Omental fat pad (tissue), 4 donors: ENCODE data around the gene OR2L8. TPM values are rescaled to one million over a fixed set of nuclear protein-coding genes. Genes with fewer than 3 reads are reported as not detected.

Source experiments
- ATAC-seq: fragments of 150-250 bp; one replicate; pipeline ENCODE4 v1.9.1; 2016; ENCODE audit warnings: mild to moderate bottlenecking, moderate library complexity; ENCODE audit not compliant: low FRiP score
- DNase-seq: peaks from one replicate; pipeline ENCODE4 v3.0.0-alpha.2; 2019; ENCODE audit warnings: low spot score
- CTCF ChIP-seq, 3 donors: fragments of 450-650 bp; IDR thresholded peaks; one replicate each; pipeline ENCODE4 v1.5.1; 2016 to 2017; ENCODE audit warnings: antibody characterized with exemption in 3 of 3, mild to moderate bottlenecking in 3 of 3, moderate library complexity in 2 of 3
- total RNA-seq, 4 donors: library from RNA; depleted of rRNA; stranded (reverse); fragments of >200 nt; gene quantifications; one replicate each; pipeline ENCODE4 v1.1.0, GENCODE V29; 2016

Gene OR2L8
- total RNA-seq, 4 donors from 2014 or later, result not detected

GRCh38 chr1:247942624-247943023, 6.0 kb upstream of the OR2L8 start:
- DNase-seq, result no peak
- ATAC-seq, result no peak
- TF ChIP-seq CTCF (IDR thresholded peaks at IDR 0.05), result no peak

GRCh38 chr1:247953408-247953807, 4.8 kb downstream of the OR2L8 start:
- DNase-seq (no peak), ATAC-seq (no peak)
- TF ChIP-seq CTCF (IDR thresholded peaks at IDR 0.05), result no peak

GRCh38 chr1:247961791-247962190, 13.1 kb downstream of the OR2L8 start:
- no peak for TF ChIP-seq CTCF (IDR thresholded peaks at IDR 0.05)
- ATAC-seq (no peak), DNase-seq (no peak)

GRCh38 chr1:247962911-247963588, 14.4 kb downstream of the OR2L8 start:
- no peak for TF ChIP-seq CTCF (IDR thresholded peaks at IDR 0.05)
- DNase-seq, result no peak
- no peak for ATAC-seq

- no peak for TF ChIP-seq CTCF (IDR thresholded peaks at IDR 0.05)
Measured at GRCh38 chr1:247964933-247965332, 16.3 kb downstream of the OR2L8 start, which contains the start of gene OR2AK2. TSS of gene OR2AK2 (plus strand) at chr1:247965233. CDS start at chr1:247965377, 144 bp downstream.

GRCh38 chr1:247966532-247967204, 18.0 kb downstream of the OR2L8 start:
- ATAC-seq (no peak), DNase-seq (no peak)
- no peak for TF ChIP-seq CTCF (IDR thresholded peaks at IDR 0.05)

More at GRCh38 chr1:247964933-247965332, 16.3 kb downstream of the OR2L8 start, which contains the start of gene OR2AK2:
- DNase-seq (no peak), ATAC-seq (no peak)

- ATAC-seq (no peak), DNase-seq (no peak)
Measured at GRCh38 chr1:247992986-247993385, 44.3 kb downstream of the OR2L8 start.

More at GRCh38 chr1:247992986-247993385, 44.3 kb downstream of the OR2L8 start:
- TF ChIP-seq CTCF (IDR thresholded peaks at IDR 0.05), result no peak
